Right lobe of liver (tissue), 6 donors: ENCODE measurements around the gene KCNS3. TPM values are rescaled to one million over a fixed set of nuclear protein-coding genes. Genes with fewer than 3 reads are reported as not detected.

Experiments used
- ATAC-seq, 4 donors: fragments of 200-7000 bp; cut with Tn5 transposase; one replicate each; pipeline ENCODE4 v1.9.1; 2020; ENCODE audit warnings: mild to moderate bottlenecking in 4 of 4, moderate library complexity in 4 of 4
- DNase-seq, 3 donors: peaks; one replicate each; pipeline ENCODE4 v3.0.0-alpha.2; 2020
- H3K27ac ChIP-seq, 3 donors: fragments of 200-600 bp; one replicate each; pipeline ENCODE4 v1.8.0; 2022
- H3K27me3 ChIP-seq, 2 donors: fragments of 200-600 bp; one replicate each; pipeline ENCODE4 v1.8.0; 2022
- H3K36me3 ChIP-seq, 4 donors: fragments of 200-600 bp; sonication (generic) in 1 of 4; one replicate each; pipeline versions ENCODE4 v1.5.1 to v1.8.0; 2017 to 2022; ENCODE audit warnings: control low read depth in 1 of 4
- H3K4me1 ChIP-seq, 4 donors: fragments of 200-600 bp; sonication (generic) in 1 of 4; one replicate each; pipeline versions ENCODE4 v1.5.1 to v1.8.0; 2017 to 2022; ENCODE audit warnings: control low read depth in 1 of 4
- H3K4me3 ChIP-seq, 3 donors: fragments of 200-600 bp; one replicate each; pipeline ENCODE4 v1.8.0; 2022
- H3K9me3 ChIP-seq, 4 donors: fragments of 200-600 bp; sonication (generic) in 1 of 4; one replicate each; pipeline versions ENCODE4 v1.5.1 to v1.8.0; 2017 to 2022; ENCODE audit warnings: control low read depth in 1 of 4
- POLR2A ChIP-seq: fragments of 450-650 bp; IDR thresholded peaks from one replicate; pipeline ENCODE4 v1.6.1; 2017; ENCODE audit warnings: antibody characterized with exemption, mild to moderate bottlenecking
- WGBS: methylation state at CpG from one replicate; pipeline ENCODE4 v1.1.6; 2018; ENCODE audit warnings: low coverage, low lambda C conversion rate; ENCODE audit not compliant: insufficient coverage; ENCODE audit errors: missing lambda C conversion rate; 5-methylcytosine and 5-hydroxymethylcytosine counted together
- intact Hi-C, 2 donors: fragments of 100-400 bp; cut with DNase I; formaldehyde crosslinking; loops; one replicate each; pipeline versions ENCODE4 v1.11.2 to v1.14.1; 2022
- total RNA-seq, 6 experiments: library from RNA; depleted of rRNA in 2 of 6; stranded (reverse); fragments of >200 nt in 2 of 6; fragmentation: NEBNext Ultra II Directional in 3 of 6; extraction: Animal tissue kit (Norgen Biotek cat#: 25700) in 3 of 6; gene quantifications; one replicate each; pipeline versions ENCODE4 v1.1.0 to v1.2.4, GENCODE V29; 2016 to 2023
- TF ChIP-seq, protein P1 (sequence below), 4 donors: fragments of 200-600 bp in 3 of 4; fragments of 450-650 bp in 1 of 4; IDR thresholded peaks; one replicate each; pipeline versions ENCODE4 v1.5.1 to v1.8.0; 2016 to 2022; ENCODE audit warnings: antibody characterized with exemption in 4 of 4, mild to moderate bottlenecking in 2 of 4
- donor health status: DM: no; HTN: yes; CAD: no.
- donor health status: DM: no; HTN: no; CAD: no.
- donor health status: DM: no; HTN: no; CAD: no.
- donor health status: DM: no; HTN: yes; CAD: no.
- donor health status: DM: no; HTN: yes; CAD: no.

The KCNS3 gene
- total RNA-seq, 6 experiments from 2014 or later, result 1.3 to 6.8 (median 2.9) TPM

GRCh38 chr2:17858064-17858463 lies 20.4 kb upstream of the KCNS3 start:
- Histone ChIP-seq H3K4me3 (no peak overlapping the region), H3K27me3 (peaks cover 0 to 6% of the 10 kb centered on the region in 2 donors), H3K9me3 (no peaks in the 10 kb centered on the region), H3K27ac (no peak overlapping the region), H3K36me3 (no peaks in the 10 kb centered on the region), H3K4me1 (no peaks in the 10 kb centered on the region)
- ATAC-seq (no peak), DNase-seq (no peak)
- TF ChIP-seq, protein P1, sequence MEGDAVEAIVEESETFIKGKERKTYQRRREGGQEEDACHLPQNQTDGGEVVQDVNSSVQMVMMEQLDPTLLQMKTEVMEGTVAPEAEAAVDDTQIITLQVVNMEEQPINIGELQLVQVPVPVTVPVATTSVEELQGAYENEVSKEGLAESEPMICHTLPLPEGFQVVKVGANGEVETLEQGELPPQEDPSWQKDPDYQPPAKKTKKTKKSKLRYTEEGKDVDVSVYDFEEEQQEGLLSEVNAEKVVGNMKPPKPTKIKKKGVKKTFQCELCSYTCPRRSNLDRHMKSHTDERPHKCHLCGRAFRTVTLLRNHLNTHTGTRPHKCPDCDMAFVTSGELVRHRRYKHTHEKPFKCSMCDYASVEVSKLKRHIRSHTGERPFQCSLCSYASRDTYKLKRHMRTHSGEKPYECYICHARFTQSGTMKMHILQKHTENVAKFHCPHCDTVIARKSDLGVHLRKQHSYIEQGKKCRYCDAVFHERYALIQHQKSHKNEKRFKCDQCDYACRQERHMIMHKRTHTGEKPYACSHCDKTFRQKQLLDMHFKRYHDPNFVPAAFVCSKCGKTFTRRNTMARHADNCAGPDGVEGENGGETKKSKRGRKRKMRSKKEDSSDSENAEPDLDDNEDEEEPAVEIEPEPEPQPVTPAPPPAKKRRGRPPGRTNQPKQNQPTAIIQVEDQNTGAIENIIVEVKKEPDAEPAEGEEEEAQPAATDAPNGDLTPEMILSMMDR (IDR thresholded peaks at IDR 0.05), result no peak
- no peak for TF ChIP-seq POLR2A
- intact Hi-C loops, result no loop called here
- WGBS, result 56% methylated on average over 1 of the region's 1 CpG

DNA sequence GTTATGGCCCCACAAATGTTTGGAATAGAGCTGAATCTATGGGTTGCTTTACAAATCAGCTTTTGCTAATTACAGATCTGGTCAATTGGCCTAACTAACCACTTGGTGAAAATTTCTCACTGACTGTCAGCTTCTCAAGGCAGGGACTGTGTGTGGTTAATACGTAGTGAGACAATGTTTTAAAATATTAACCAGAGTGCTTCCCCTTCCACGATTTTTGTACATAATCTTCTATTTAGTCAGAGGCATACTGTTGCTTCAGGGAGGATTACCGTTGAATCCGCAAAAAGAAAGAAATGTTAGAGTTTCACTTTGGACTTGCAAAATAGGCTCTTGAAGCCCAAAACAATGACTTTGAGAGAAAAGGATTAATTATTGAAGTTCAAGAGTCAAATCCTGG lies 14.9 kb upstream of the KCNS3 start:
- H3K27ac ChIP-seq, result no peak overlapping the region
- ATAC-seq (no peak), DNase-seq (no peak)
- no peaks in the 10 kb centered on the region for H3K9me3 ChIP-seq
- TF ChIP-seq POLR2A, result no peak
- TF ChIP-seq, protein P1 (IDR thresholded peaks at IDR 0.05), result no peak
- no peaks in the 10 kb centered on the region for H3K27me3 ChIP-seq
- H3K4me1 ChIP-seq, result no peaks in the 10 kb centered on the region
- no peaks in the 10 kb centered on the region for H3K36me3 ChIP-seq
- no peak overlapping the region for H3K4me3 ChIP-seq
- 64% methylated on average over 4 of the region's 4 CpGs for WGBS
- intact Hi-C loops, result no loop called here

GRCh38 chr2:17864676-17865075 lies 13.8 kb upstream of the KCNS3 start:
- Histone ChIP-seq H3K4me3 (no peak overlapping the region), H3K9me3 (no peaks in the 10 kb centered on the region), H3K27me3 (no peaks in the 10 kb centered on the region), H3K27ac (no peak overlapping the region), H3K36me3 (no peaks in the 10 kb centered on the region), H3K4me1 (no peaks in the 10 kb centered on the region)
- WGBS, result 12% methylated on average over 1 of the region's 1 CpG
- TF ChIP-seq, protein P1 (IDR thresholded peaks at IDR 0.05), result no peak
- TF ChIP-seq POLR2A, result no peak
- no peak for ATAC-seq
- intact Hi-C loops, result no loop called here
- no peak for DNase-seq

DNA sequence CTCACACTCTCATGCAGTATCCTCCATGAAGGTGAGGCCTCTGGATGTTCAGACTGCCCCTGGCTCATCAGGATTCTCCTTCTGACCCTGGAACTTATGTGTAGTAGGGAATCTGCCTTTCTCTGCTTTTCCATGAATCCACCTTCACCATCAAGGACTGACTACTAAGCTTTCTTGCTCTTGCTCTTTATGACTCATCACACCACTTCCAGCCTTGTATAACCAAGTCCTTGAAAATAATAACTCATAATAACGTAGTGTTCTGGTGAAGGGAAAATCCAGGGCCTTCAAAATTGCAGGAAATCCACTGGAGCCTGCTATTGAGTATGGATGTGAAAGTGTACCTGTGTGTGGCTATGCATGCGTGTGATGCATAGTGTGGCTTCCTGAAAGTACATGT lies 11.3 kb upstream of the KCNS3 start:
- ATAC-seq (no peak), DNase-seq (no peak)
- H3K27ac ChIP-seq, result no peak overlapping the region
- H3K27me3 ChIP-seq, result no peaks in the 10 kb centered on the region
- intact Hi-C loops, result no loop called here
- H3K36me3 ChIP-seq, result no peaks in the 10 kb centered on the region
- no peak overlapping the region for H3K4me3 ChIP-seq
- no peak for TF ChIP-seq POLR2A
- TF ChIP-seq, protein P1 (IDR thresholded peaks at IDR 0.05), result no peak
- no peaks in the 10 kb centered on the region for H3K9me3 ChIP-seq
- H3K4me1 ChIP-seq, result no peaks in the 10 kb centered on the region
- 75% methylated on average over 2 of the region's 2 CpGs for WGBS

DNA sequence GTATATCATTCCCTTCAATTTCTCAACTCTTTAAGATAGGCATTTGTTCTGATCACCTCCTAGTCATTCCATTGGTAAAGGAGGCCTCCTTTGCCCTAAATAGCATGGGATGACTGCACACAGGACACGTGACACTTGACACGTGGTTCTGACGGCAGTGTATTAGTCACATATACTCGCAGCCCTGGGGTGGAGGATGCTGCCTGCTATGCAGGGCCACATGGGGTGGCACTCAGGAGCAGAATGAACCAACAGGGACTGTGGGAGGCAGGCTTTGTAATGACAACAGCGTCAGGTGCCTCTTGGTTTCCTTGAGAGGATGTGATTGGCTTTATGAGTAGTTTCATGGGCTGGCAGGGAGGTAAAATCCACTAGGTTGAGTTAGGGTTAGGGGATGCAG lies 9.3 kb upstream of the KCNS3 start:
- no peak for TF ChIP-seq POLR2A
- TF ChIP-seq, protein P1 (IDR thresholded peaks at IDR 0.05), result no peak
- ATAC-seq (no peak), DNase-seq (no peak)
- no peaks in the 10 kb centered on the region for H3K27me3 ChIP-seq
- 81% methylated on average over 4 of the region's 5 CpGs for WGBS
- H3K36me3 ChIP-seq, result no peaks in the 10 kb centered on the region
- intact Hi-C loops, result no loop called here
- no peaks in the 10 kb centered on the region for H3K9me3 ChIP-seq
- no peaks in the 10 kb centered on the region for H3K4me1 ChIP-seq
- no peak overlapping the region for H3K4me3 ChIP-seq
- no peak overlapping the region for H3K27ac ChIP-seq
